22Rv1 (cell line): ENCODE results near the gene WIPF2.

Source experiments
- CTCF ChIP-seq: fragments of 450-650 bp; IDR thresholded peaks from 2 replicates; pipeline ENCODE4 v1.5.1; 2017; ENCODE audit warnings: mild to moderate bottlenecking
- ZFX ChIP-seq: fragments of 450-650 bp; IDR thresholded peaks from 2 replicates; pipeline ENCODE4 v1.6.1; 2017; ENCODE audit warnings: antibody characterized with exemption, borderline replicate concordance

GRCh38 chr17:40197550-40197949, 21.6 kb upstream of the WIPF2 start:
- TF ChIP-seq CTCF, result no peak
- TF ChIP-seq ZFX, result no peak
